ENCODE results near the gene LRRC37A.
"Not testable (repeated sequence)": the region's sequence is repeated elsewhere in the genome, so short reads cannot be mapped to it uniquely, and the experiment has no call there.

LRRC37A gene

GRCh38 chr17:46348345-46348744 lies 53.4 kb downstream of the LRRC37A start:
- DNase-seq; H3K4me1 ChIP-seq; H3K27ac ChIP-seq; H3K36me3 ChIP-seq; H3K27me3 ChIP-seq; intact Hi-C loops (cut with DNase I; ENCODE audit: low total_unique reads); H3K9me3 ChIP-seq; H3K4me3 ChIP-seq: not testable (repeated sequence)

GRCh38 chr17:46349060-46349459 lies 54.1 kb downstream of the LRRC37A start:
- H3K27ac ChIP-seq; intact Hi-C loops (cut with DNase I; ENCODE audit: low total_unique reads); H3K9me3 ChIP-seq; DNase-seq; H3K27me3 ChIP-seq; H3K36me3 ChIP-seq; H3K4me3 ChIP-seq; H3K4me1 ChIP-seq: not testable (repeated sequence)

GRCh38 chr17:46353856-46354255 lies 58.9 kb downstream of the LRRC37A start:
- H3K36me3 ChIP-seq; H3K4me3 ChIP-seq; H3K27ac ChIP-seq; H3K4me1 ChIP-seq; DNase-seq; H3K9me3 ChIP-seq; intact Hi-C loops (cut with DNase I; ENCODE audit: low total_unique reads); H3K27me3 ChIP-seq: not testable (repeated sequence)

GRCh38 chr17:46361145-46361735 lies 66.3 kb downstream of the LRRC37A start:
- peak overlapping the region; percentile 26 to 28 for H3K4me3 ChIP-seq
- DNase-seq; H3K4me1 ChIP-seq; H3K27me3 ChIP-seq; H3K36me3 ChIP-seq; intact Hi-C loops (cut with DNase I; ENCODE audit: low total_unique reads); H3K9me3 ChIP-seq; H3K27ac ChIP-seq: not testable (repeated sequence)

- H3K4me1 ChIP-seq; H3K36me3 ChIP-seq; intact Hi-C loops (cut with DNase I; ENCODE audit: low total_unique reads); H3K27ac ChIP-seq; H3K27me3 ChIP-seq; H3K9me3 ChIP-seq: not testable (repeated sequence)
- DNase-seq: peak; percentile 88 to 98
- peak within 1 kb of the TSS; percentile 26 to 28 for H3K4me3 ChIP-seq
Observed at GRCh38 chr17:46361755-46362154, 66.8 kb downstream of the LRRC37A start, which contains the start of gene ARL17B. TSS of gene ARL17B (minus strand) at chr17:46361766. CDS start at chr17:46358397, 3,369 bp downstream.

GRCh38 chr17:46367520-46367919 lies 72.6 kb downstream of the LRRC37A start:
- H3K9me3 ChIP-seq; H3K4me1 ChIP-seq; DNase-seq; H3K4me3 ChIP-seq; H3K27ac ChIP-seq; H3K36me3 ChIP-seq; intact Hi-C loops (cut with DNase I; ENCODE audit: low total_unique reads); H3K27me3 ChIP-seq: not testable (repeated sequence)

GRCh38 chr17:46372236-46373229 lies 77.6 kb downstream of the LRRC37A start:
- H3K9me3 ChIP-seq; H3K4me3 ChIP-seq; H3K36me3 ChIP-seq; H3K27me3 ChIP-seq; DNase-seq; intact Hi-C loops (cut with DNase I; ENCODE audit: low total_unique reads); H3K27ac ChIP-seq; H3K4me1 ChIP-seq: not testable (repeated sequence)

- DNase-seq; H3K27me3 ChIP-seq; H3K36me3 ChIP-seq; H3K4me3 ChIP-seq; H3K4me1 ChIP-seq; intact Hi-C loops (cut with DNase I; ENCODE audit: low total_unique reads); H3K27ac ChIP-seq; H3K9me3 ChIP-seq: not testable (repeated sequence)
Observed at GRCh38 chr17:46373418-46373817, 78.5 kb downstream of the LRRC37A start.

GRCh38 chr17:46383118-46383517 lies 88.2 kb downstream of the LRRC37A start:
- intact Hi-C loops (cut with DNase I; ENCODE audit: low total_unique reads); H3K36me3 ChIP-seq; H3K27ac ChIP-seq: not testable (repeated sequence)

GRCh38 chr17:46385491-46385890 lies 90.6 kb downstream of the LRRC37A start:
- DNase-seq; H3K9me3 ChIP-seq; H3K27me3 ChIP-seq; H3K27ac ChIP-seq; H3K4me3 ChIP-seq; H3K36me3 ChIP-seq; intact Hi-C loops (cut with DNase I; ENCODE audit: low total_unique reads); H3K4me1 ChIP-seq: not testable (repeated sequence)

More at GRCh38 chr17:46383118-46383517, 88.2 kb downstream of the LRRC37A start:
- not testable (repeated sequence) for DNase-seq, H3K4me3 ChIP-seq, H3K27me3 ChIP-seq, H3K9me3 ChIP-seq, H3K4me1 ChIP-seq

Data from tibial artery (tissue), 4 donors.